Omental fat pad (tissue), 4 donors: Measurements from ENCODE around the gene REV3L. TPM values are rescaled to one million over a fixed set of nuclear protein-coding genes. Genes with fewer than 3 reads are reported as not detected.
"Not testable (repeated sequence)": the region's sequence is repeated elsewhere in the genome, so short reads cannot be mapped to it uniquely, and the experiment has no call there.

ENCODE experiments used
- ATAC-seq: fragments of 150-250 bp; one replicate; pipeline ENCODE4 v1.9.1; 2016; ENCODE audit warnings: mild to moderate bottlenecking, moderate library complexity; ENCODE audit not compliant: low FRiP score
- DNase-seq: peaks from one replicate; pipeline ENCODE4 v3.0.0-alpha.2; 2019; ENCODE audit warnings: low spot score
- CTCF ChIP-seq, 3 donors: fragments of 450-650 bp; IDR thresholded peaks; one replicate each; pipeline ENCODE4 v1.5.1; 2016 to 2017; ENCODE audit warnings: antibody characterized with exemption in 3 of 3, mild to moderate bottlenecking in 3 of 3, moderate library complexity in 2 of 3
- total RNA-seq, 4 donors: library from RNA; depleted of rRNA; stranded (reverse); fragments of >200 nt; gene quantifications; one replicate each; pipeline ENCODE4 v1.1.0, GENCODE V29; 2016

The REV3L gene
- total RNA-seq, 4 donors from 2014 or later: 55.5 to 111 (median 63.2) TPM

GRCh38 chr6:111338843-111339242 is 144.2 kb downstream of the REV3L start:
- DNase-seq (no peak), ATAC-seq (no peak)
- TF ChIP-seq CTCF (IDR thresholded peaks at IDR 0.05): no peak

- no peak for DNase-seq
- TF ChIP-seq CTCF (IDR thresholded peaks at IDR 0.05): no peak
- ATAC-seq: no peak
These were observed 145.2 kb downstream of the REV3L start for GRCh38 chr6:111337829-111338236.

- no peak for DNase-seq
These were observed 153.0 kb downstream of the REV3L start for GRCh38 chr6:111329882-111330633.

GRCh38 chr6:111326563-111326962 is 156.5 kb downstream of the REV3L start:
- no peak for TF ChIP-seq CTCF (IDR thresholded peaks at IDR 0.05)
- no peak for DNase-seq
- no peak for ATAC-seq

More at GRCh38 chr6:111329882-111330633, 153.0 kb downstream of the REV3L start:
- TF ChIP-seq CTCF (IDR thresholded peaks at IDR 0.05): no peak
- ATAC-seq: no peak

GRCh38 chr6:111322145-111322544 is 160.9 kb downstream of the REV3L start:
- ATAC-seq: no peak
- DNase-seq: no peak
- TF ChIP-seq CTCF (IDR thresholded peaks at IDR 0.05): no peak

- not testable (repeated sequence) for ATAC-seq, DNase-seq
These were observed 175.1 kb downstream of the REV3L start for GRCh38 chr6:111307950-111308349.

- TF ChIP-seq CTCF (IDR thresholded peaks at IDR 0.05): no peak
- no peak for ATAC-seq
- no peak for DNase-seq
These were observed 175.7 kb downstream of the REV3L start for GRCh38 chr6:111307275-111307858.
